Epithelial cell of prostate (primary cell): ENCODE results near the gene RASGEF1C.

Experiments
- DNase-seq: peaks from one replicate; pipeline ENCODE4 v3.0.0-alpha.2; 2011; ENCODE audit warnings: low read depth, low spot score
- H3K27ac ChIP-seq: fragments of 450-650 bp; 2 replicates; pipeline ENCODE4 v1.5.1; 2017; ENCODE audit warnings: mild to moderate bottlenecking

RASGEF1C gene

GRCh38 chr5:180111273-180112002 lies 97.6 kb downstream of the RASGEF1C start:
- no peak for DNase-seq
- H3K27ac ChIP-seq, result no peak overlapping the region

- no peak overlapping the region for H3K27ac ChIP-seq
- DNase-seq, result no peak
These were observed 99.1 kb downstream of the RASGEF1C start for GRCh38 chr5:180109920-180110319.

GRCh38 chr5:180107005-180107404 lies 102.0 kb downstream of the RASGEF1C start:
- DNase-seq, result no peak
- no peak overlapping the region for H3K27ac ChIP-seq

GRCh38 chr5:180105827-180106312 lies 103.1 kb downstream of the RASGEF1C start:
- DNase-seq, result no peak
- no peak overlapping the region for H3K27ac ChIP-seq

- H3K27ac ChIP-seq, result no peak overlapping the region
- no peak for DNase-seq
These were observed 104.9 kb downstream of the RASGEF1C start for GRCh38 chr5:180104168-180104530.

GRCh38 chr5:180103487-180104167 lies 105.4 kb downstream of the RASGEF1C start:
- no peak overlapping the region for H3K27ac ChIP-seq
- DNase-seq, result no peak

GRCh38 chr5:180102636-180103035 lies 106.4 kb downstream of the RASGEF1C start:
- no peak for DNase-seq
- no peak overlapping the region for H3K27ac ChIP-seq

- no peak for DNase-seq
- H3K27ac ChIP-seq, result no peak overlapping the region
These were observed 107.4 kb downstream of the RASGEF1C start for GRCh38 chr5:180101451-180102105.

- H3K27ac ChIP-seq, result no peak overlapping the region
- no peak for DNase-seq
These were observed 108.2 kb downstream of the RASGEF1C start for GRCh38 chr5:180100621-180101450.

- DNase-seq, result no peak
- no peak overlapping the region for H3K27ac ChIP-seq
These were observed 109.0 kb downstream of the RASGEF1C start for GRCh38 chr5:180099733-180100611.

- no peak overlapping the region for H3K27ac ChIP-seq
- DNase-seq, result no peak
These were observed 109.8 kb downstream of the RASGEF1C start for GRCh38 chr5:180098991-180099732.

GRCh38 chr5:180098526-180098925 lies 110.5 kb downstream of the RASGEF1C start:
- no peak for DNase-seq

GRCh38 chr5:180097926-180098325 lies 111.1 kb downstream of the RASGEF1C start:
- no peak for DNase-seq
- H3K27ac ChIP-seq, result no peak overlapping the region

More at GRCh38 chr5:180098526-180098925, 110.5 kb downstream of the RASGEF1C start:
- no peak overlapping the region for H3K27ac ChIP-seq

- DNase-seq, result no peak
- H3K27ac ChIP-seq, result no peak overlapping the region
These were observed 111.7 kb downstream of the RASGEF1C start for GRCh38 chr5:180097163-180097894.

GRCh38 chr5:180096616-180097015 lies 112.4 kb downstream of the RASGEF1C start:
- H3K27ac ChIP-seq, result no peak overlapping the region
- no peak for DNase-seq

GRCh38 chr5:180095545-180095944 lies 113.5 kb downstream of the RASGEF1C start:
- DNase-seq, result no peak
- H3K27ac ChIP-seq, result no peak overlapping the region

- no peak overlapping the region for H3K27ac ChIP-seq
- DNase-seq, result no peak
These were observed 115.2 kb downstream of the RASGEF1C start for GRCh38 chr5:180093651-180094382.
